COLO668 (cell line): ENCODE results near the gene ANKDD1B.

Experiments
- DNase-seq: peaks from one replicate; lab custom pipeline; 2025; ENCODE audit not compliant: unreplicated experiment; lab: John Stamatoyannopoulos, UW

ANKDD1B gene

DNA sequence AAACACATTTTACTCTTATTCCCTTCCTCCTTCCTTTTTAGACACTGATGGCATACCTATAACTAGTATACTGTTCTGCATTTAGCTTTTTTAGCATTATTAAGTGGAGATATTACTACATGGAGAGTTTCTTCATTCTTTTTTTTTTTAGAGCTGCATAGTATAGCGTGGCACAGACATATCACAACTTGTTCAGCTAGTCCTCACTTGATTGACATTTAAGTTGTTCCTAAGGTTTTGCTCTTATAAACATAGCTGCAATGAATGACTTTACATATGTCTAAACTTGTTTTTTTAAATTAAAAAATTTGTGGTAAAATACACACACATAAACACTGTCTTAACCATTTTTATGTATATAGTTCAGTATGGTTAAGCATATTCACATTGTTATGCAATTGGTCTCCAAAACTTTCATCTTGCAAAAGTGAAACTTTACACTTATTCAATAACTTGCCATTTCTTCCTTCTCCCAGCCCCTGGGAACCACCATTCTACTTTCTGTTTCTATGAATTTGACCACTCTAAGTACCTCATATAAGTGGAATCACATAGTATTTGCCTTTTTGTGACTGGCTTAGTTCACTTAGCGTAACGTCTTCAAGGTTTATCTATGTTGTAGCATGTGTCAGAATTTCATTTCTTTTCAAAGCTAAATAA, 48.7 kb downstream of the ANKDD1B start:
- DNase-seq = no peak

GRCh38 chr5:75660678-75661465, 49.6 kb downstream of the ANKDD1B start:
- no peak for DNase-seq

- DNase-seq = no peak
These were observed 50.8 kb downstream of the ANKDD1B start for GRCh38 chr5:75662061-75662460.

DNA sequence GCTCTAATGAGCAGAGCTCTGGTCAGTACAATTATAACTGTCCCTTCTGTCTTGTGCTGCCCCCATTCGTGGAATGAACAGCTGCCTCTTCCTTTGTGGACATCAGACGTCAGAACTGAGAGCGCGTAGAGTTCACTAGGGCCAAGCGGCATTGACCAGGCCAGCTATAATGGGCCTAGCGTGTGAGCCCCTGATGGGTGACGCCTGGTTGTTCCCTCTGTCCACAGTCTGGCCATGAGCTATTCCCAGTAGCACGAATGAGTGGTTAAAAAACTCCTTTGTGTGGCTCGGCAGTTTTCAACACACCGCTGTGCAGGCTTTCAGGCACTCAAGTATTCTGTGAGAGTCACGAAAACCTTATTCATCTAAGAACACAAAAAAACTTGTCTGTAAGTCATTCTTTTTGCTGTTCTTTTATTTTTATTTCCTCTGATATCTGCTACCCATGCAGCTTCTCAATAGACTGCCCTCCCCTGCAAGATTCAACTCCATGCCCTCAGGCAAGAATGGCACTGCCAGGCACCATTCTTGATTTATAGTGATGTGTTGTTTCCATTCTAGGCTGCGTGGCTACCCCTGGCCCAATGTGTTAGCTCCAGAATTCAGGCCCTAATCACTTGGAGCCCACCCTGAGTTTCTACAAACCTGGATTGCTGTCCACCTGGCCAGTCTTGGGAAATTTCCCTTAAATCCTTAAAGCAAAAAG, 52.5 kb downstream of the ANKDD1B start:
- DNase-seq = no peak

GRCh38 chr5:75664979-75665378, 53.7 kb downstream of the ANKDD1B start:
- DNase-seq = no peak

DNA sequence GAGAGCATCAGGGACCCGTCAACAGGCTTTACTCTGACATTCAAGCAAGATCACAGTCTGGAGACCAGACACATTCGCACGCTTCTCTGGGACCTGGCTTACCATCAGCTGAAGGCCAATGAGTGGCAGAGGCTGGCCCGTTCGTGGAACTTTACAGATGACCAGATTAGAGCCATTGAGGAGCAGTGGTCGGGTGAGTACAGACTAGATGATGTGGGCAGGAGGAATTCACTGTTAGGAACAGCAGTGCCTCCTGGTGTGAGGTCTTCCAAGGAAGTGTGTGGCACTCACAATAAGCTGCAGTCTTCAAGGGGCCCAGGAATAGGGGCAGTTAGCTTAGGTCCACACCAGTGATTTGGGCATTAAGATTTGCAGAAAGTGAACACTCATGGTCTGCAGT, 55.5 kb downstream of the ANKDD1B start:
- no peak for DNase-seq

GRCh38 chr5:75667586-75667985, 56.3 kb downstream of the ANKDD1B start:
- no peak for DNase-seq

DNA sequence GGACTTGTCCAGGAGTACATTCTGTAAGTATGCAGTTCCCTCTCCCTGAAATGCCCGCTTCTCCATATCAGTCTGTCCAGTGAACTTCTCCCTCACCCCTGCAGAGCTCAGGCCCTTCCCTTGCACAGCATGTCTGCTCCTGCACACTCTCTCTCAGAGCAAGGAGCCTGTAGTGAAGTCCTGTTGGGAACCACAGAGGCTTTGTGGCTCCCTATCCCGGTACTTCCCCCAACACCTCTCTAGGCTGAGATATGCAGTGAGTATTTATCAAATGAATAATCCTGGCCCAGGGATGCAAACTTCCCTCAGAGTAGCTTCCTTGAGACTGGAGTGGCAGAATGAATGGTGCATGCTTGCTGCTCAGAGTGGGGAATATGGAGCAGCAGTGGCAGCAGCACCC, 57.2 kb downstream of the ANKDD1B start:
- no peak for DNase-seq

GRCh38 chr5:75668977-75669689, 57.9 kb downstream of the ANKDD1B start:
- DNase-seq = peak; percentile 77

DNA sequence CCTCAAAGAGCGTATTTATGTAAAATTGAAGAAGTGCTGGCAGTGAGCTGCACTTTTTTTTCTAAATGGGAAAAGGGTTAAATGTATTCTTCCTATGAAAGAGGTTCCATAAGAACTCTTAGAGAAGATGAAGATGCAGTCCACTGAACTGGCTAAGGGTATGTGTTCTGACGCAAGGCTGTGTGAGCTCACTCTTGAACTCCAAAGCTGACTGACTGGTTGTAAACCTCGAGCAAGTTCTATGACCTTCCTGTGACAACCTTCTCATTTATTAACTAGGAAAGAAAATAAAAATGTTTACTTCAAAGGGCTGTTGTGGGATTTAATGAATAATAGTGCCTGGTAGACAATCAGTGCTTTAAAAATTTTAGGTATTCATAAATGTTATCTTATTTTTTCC, 59.3 kb downstream of the ANKDD1B start:
- no peak for DNase-seq

DNA sequence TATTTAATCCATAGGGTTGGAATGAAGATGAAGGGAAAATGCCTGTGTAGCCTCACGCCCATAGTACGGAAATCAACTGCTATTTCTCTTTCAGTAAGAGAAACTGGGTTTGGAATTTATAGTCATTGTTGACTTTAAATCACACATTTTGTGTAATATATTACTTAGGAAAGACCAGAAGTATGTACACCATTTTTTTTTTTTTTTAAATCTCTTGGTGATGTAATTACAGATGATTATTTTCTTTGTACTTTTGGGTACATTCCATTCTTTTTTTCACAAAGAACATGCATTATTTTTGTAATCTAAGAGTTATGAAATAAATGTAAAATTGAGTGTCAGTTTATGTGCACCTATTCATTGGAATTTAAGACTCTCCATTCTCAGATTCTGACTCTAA, 60.3 kb downstream of the ANKDD1B start:
- no peak for DNase-seq

GRCh38 chr5:75672616-75673015, 61.4 kb downstream of the ANKDD1B start:
- DNase-seq = no peak

- no peak for DNase-seq
These were observed 64.5 kb downstream of the ANKDD1B start for GRCh38 chr5:75675783-75676182.

- DNase-seq = no peak
These were observed 66.4 kb downstream of the ANKDD1B start for GRCh38 chr5:75677607-75678006.

DNA sequence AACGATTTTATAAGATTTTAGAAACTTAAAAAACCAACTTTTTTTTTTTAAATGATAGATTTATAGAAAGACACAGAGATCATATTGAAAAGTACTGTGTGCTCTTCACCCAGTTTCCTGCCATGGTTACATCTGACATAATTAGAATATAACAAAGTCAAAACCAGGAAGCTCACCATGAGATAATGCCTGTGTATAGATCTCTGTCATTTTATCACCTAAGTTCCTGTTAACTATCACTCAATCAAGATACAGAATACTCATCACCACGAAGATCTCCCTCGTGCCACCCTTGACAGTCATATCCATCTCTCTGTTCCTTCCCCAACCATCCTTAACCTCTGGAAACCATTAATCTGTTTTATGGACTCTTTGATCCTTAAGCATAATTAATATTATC, 66.9 kb downstream of the ANKDD1B start:
- DNase-seq = no peak

- DNase-seq = no peak
These were observed 70.0 kb downstream of the ANKDD1B start for GRCh38 chr5:75681125-75681830.

GRCh38 chr5:75685141-75685540, 73.9 kb downstream of the ANKDD1B start:
- no peak for DNase-seq

DNA sequence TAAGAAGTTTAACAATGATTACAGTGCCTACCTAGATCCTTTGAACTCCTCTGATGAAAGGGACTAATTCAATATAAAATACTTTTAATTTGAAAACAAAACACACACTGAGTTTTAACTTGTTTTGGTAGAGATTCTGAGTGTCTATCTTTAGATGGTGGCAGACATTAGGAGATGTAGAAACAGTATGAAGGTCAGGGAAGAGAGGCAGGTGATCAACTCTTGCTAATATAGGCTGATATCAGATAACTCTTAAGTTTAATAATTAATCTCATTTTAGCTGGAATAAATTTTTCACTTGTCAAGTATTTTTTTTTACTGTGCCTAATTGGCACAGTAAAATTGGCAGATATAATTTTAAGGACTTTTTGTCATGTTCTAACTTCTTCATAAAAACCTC, 75.2 kb downstream of the ANKDD1B start:
- no peak for DNase-seq

DNA sequence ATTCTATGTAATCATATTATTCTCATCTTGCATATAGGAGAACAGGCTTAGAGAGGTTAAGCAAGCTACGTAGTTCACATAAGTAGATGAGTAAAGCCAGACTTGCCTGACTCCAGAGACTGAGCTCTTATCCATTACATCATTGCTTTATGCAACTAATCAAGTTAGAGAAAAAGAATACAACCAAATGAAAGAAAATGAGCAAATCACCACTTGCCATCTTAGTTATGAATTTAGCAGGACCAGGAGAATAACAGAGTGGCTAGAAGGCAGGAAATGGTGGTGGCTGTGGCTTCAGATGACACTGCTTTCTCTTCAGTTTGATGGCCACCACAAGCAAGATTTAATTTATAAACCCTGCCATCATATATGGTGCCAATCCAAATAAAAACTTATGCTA, 79.4 kb downstream of the ANKDD1B start:
- no peak for DNase-seq

DNA sequence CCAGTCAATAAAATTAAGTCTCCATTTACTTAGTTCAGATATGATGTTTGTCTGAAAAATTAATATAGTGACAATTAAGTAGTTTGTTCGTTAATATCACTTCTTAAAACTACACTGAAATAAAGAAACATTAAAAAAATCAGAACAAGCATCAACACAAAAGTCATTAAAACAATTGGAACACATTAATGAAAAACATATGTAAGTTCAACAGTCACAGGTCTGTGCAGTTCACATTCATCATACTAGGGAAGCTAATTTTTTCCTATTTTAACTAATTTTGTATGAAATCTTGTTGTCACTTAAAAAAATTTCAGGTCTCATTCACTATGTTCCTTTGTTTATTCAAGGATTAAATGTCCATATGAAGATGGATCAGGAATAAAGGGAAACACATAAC, 83.5 kb downstream of the ANKDD1B start:
- DNase-seq = no peak
